T-helper 1 cell (primary cell): ENCODE results near the gene AFF1.
"Not testable (repeated sequence)": the region's sequence is repeated elsewhere in the genome, so short reads cannot be mapped to it uniquely, and the experiment has no call there.

Experiments
- DNase-seq, 5 donors: peaks; one replicate each; pipeline ENCODE4 v3.0.0-alpha.2; 2012 to 2020

Gene AFF1

GRCh38 chr4:87120411-87121162 is 185.8 kb downstream of the AFF1 start:
- DNase-seq = no peak

GRCh38 chr4:87121341-87122065 is 186.7 kb downstream of the AFF1 start:
- DNase-seq = no peak

DNA sequence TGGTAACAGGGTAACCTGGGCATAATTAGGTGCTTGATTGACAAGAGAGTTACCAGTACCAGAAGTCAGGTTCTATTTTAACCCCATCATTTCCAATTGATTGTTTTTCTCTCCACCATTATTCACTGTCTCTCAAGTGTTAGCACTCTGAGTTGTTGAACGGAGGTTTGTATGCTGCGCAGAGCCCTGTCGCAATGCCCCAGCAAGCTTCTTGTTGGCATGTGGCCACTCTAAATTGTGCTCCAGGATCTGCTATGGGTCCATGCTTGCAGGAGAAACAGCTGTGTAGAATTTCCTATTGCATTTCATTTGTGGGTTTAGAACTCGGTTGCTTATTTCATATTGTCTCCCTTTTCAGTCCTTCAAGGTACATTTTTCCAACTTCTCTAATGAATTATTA is 187.4 kb downstream of the AFF1 start:
- no peak for DNase-seq

GRCh38 chr4:87126056-87126455 is 191.2 kb downstream of the AFF1 start:
- DNase-seq = no peak

DNA sequence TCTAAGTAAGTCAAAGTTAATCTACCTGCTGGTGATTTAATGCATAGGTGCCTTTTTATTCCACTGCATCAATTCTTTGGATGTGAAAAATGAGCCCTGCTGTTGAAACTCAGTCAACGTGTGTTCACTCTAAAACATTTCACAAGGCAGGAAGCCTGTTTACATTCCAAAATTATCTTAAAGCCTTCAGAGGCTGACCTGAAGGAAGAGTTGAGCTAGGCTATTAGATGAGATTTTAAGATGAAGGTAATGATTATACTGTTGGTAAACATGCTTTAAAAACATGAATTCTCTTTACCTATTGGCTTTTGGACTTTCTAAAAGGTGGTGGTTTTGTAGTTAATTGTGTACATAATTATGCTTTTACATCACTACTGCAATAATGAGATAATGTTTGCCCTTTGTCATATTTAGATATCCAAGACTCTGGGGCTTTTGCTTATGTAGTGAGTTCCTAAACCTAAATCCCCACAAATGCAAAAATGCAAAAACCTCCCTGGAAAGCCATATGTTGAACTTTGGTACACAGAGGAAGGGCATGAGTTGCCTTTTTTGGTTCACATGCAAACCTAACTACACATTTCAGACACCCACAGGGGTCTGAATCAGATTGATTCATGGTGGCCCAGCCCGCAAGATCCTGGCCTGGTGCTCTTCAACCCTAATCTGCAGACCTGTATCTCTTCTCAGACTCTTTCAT is 193.3 kb downstream of the AFF1 start:
- no peak for DNase-seq

GRCh38 chr4:87129681-87130080 is 194.9 kb downstream of the AFF1 start:
- no peak for DNase-seq

DNA sequence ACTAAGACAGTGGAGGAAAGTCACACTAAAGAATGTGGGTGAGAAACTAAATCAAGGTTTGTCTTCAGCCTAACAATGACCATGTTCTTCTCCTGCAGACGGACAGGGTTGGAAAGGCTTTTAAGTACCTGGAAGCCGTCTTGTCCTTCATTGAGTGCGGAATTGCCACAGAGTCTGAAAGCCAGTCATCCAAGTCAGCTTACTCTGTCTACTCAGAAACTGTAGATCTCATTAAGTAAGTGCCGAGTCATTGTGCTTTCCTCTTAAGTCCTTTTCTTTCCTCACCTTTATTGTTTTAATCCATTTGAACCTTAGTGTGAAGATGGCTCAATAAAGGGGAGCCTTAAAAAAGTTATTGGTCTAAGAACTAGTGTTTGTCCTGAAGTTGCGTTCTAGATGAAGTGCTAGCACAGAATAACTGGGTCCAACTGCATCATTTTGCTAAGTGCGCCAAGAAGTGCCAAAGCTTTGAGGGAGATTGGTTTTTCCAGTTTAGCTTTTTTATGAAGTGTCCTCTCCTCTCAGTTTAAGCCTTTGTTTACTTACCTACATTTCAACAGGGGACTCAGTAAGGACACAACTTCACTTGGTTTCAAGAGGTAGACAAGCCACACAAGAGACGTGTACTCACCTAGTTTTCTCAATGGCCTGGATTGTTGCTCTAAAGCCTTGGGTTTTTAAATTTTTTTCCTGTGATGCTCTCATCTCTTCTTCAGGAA is 196.3 kb downstream of the AFF1 start:
- DNase-seq = no peak

DNA sequence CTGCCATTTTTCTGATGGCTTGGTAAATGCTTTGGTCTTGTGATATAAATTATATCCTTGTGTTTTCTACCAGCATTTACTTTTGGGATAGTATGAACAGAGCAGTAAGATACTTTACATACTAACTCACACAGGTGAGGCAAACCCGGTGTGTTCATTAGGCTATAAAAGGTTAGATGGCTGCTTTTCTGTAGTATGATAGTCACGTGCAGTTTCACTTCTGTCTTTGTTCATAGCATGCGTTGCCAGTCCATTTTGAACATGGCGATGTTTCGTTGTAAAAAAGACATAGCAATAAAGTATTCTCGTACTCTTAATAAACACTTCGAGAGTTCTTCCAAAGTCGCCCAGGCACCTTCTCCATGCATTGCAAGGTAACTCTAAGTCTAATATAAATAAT is 197.2 kb downstream of the AFF1 start:
- DNase-seq = no peak

DNA sequence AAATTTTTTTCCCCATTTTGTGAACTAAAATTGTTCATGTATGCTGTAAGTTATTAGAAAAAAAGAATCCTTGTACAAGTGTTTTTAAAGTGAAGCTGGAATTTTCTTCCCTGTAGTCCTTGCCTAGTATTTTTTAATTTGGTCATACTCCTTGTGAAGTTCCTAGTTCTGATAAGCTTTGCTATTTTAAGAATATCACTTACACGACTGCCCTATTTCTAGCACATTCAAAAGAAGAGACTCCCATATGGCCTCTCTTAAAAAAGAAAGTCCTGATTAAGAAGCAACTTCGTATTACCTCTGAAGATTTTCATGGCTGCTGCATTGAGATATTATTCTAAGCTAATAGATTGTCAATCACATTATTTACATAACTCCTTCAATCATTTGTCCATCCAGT is 198.4 kb downstream of the AFF1 start:
- no peak for DNase-seq

GRCh38 chr4:87134122-87134521 is 199.3 kb downstream of the AFF1 start:
- no peak for DNase-seq

DNA sequence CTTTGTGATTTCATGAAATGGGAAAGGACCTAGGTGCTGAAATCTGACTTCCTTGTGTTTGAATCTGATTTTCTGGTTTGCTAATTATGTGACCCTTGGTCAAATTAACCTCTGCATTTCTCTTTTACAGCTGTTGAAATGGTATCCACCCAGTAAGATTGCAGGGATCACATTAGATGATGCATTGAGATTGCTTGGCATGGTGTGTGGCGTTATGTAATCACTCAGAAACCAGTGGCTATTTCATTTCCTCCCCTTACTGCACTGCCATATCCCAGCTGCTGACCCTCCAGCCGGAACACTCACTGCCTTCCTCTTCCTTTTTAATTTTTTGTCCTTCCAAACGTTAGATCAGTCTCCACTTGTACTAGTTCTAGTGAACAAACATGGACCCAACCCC is 206.6 kb downstream of the AFF1 start:
- DNase-seq = no peak

- no peak for DNase-seq
Observed at GRCh38 chr4:87144356-87144755, 209.5 kb downstream of the AFF1 start.

GRCh38 chr4:87145934-87146333 is 211.1 kb downstream of the AFF1 start:
- not testable (repeated sequence) for DNase-seq

GRCh38 chr4:87147116-87147515 is 212.3 kb downstream of the AFF1 start:
- DNase-seq = no peak

DNA sequence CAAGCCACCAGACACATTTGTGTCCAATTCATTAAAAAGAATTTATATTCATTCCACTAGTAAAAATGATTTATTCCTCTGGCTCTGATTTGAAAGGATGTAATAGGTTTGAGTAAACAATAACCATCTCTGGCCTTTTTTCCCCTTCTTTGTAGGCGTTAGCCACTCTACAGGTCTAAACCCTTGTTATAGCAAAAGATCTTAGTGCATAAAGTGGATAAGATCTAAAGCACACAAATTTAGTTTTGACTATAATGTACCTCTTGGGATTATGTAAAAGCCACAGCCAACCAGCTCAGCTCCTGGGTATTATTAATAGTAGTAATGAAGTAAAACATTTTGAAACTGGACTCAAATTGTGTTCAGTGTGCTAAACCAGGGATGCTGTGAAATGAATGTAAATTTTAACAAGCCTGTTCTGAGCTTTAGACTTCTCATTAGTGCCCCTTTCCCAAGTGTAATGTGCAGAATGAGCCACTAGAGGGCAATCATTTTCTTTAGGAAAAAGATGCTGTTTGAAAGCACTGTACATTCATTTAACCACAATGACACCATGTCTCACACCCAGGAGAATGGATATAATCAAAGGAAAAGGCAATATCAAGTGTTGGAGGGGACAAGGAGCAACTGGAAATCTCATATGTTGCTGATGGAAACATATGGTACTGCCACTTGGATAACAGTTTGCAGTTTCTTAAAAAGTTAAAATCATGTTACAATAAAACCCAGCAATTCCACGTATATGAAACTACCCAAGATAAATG is 215.9 kb downstream of the AFF1 start:
- peak in 4 of 5 donors; percentile 11 to 68 (median 38) for DNase-seq

GRCh38 chr4:87151730-87152129 is 216.9 kb downstream of the AFF1 start:
- no peak for DNase-seq

- no peak for DNase-seq
Observed at GRCh38 chr4:87152310-87153041, 217.7 kb downstream of the AFF1 start.

DNA sequence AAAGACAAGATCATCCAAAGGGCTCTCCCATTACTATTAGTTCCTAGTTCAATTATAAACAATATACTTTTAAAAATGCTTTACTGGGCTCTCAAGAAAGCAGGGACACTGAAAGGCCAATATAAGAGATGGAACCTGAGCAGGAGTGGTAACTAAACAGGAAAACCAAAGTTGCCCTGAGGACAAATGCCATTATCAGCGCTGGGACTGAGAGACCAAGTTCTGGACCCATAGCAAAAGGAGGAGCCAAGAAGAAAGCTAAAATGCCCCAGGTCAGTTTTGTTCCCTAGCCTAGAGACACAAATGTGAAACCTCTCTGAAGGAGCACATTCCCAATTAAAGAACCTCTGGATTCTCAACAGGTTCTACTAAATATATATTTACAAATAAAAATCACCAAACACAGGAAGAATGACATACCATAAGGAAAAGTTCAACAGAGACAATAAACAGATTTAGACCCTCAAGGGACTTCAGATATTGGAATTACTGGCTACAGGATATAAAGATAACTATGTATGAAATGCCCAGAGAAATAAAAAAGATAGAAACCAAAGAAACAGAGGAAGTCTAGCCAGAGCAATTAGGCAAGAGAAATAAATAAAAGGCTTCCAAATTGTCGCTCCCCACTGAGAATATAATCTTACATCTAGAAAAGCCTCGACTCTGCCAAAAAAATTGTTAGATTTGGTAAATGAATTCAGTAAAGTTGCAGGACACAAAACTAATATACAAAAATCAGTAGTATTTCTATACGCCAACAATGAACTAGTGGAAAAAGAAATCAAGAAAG is 218.5 kb downstream of the AFF1 start:
- no peak for DNase-seq

DNA sequence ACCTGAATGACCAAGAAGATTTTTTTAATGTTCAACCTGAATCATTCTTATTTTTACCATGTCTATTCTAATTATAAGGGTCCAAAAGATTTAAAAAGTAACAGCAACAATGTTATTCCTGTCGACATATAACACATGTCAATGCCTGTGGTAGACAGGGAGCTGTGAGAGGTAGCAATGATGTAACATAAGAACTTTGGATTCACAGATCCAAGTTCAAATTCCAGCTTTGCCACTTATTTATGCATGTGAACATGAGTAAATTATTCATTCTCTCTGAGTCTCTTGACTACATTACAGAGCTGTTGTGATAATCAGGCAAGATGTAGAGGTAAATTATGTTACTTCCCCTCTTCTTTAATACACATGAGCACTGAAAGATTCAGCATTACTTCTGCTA is 231.1 kb downstream of the AFF1 start:
- DNase-seq = no peak

GRCh38 chr4:87166296-87166854 is 231.6 kb downstream of the AFF1 start:
- peak in 1 of 5 donors; percentile 11 for DNase-seq
